Prostate gland (tissue), 2 donors: ENCODE measurements around the gene HSP90AB1. TPM values are rescaled to one million over a fixed set of nuclear protein-coding genes. Genes with fewer than 3 reads are reported as not detected.

Source experiments
- DNase-seq: peaks from one replicate; pipeline ENCODE4 v3.0.0-alpha.2; 2019; ENCODE audit warnings: low spot score
- H3K27ac ChIP-seq, 2 donors: fragments of 200-600 bp; sonication (generic); 2 replicates each; pipeline ENCODE4 v1.5.1; 2017 to 2019
- H3K27me3 ChIP-seq: fragments of 200-600 bp; sonication (generic); replicated peaks from 2 replicates; pipeline ENCODE4 v1.5.1; 2019; ENCODE audit not compliant: insufficient read depth
- H3K36me3 ChIP-seq, 2 donors: fragments of 200-600 bp; sonication (generic); 1 replicate in 1 of 2; 2 replicates in 1 of 2; pipeline versions ENCODE4 v1.5.1 to v1.8.1; 2017 to 2019
- H3K4me1 ChIP-seq: fragments of 200-600 bp; sonication (generic); replicated peaks from 2 replicates; pipeline ENCODE4 v1.5.1; 2019
- H3K4me3 ChIP-seq, 2 donors: fragments of 200-600 bp; sonication (generic); 2 replicates each; pipeline ENCODE4 v1.5.1; 2017 to 2019
- H3K9me3 ChIP-seq: fragments of 200-600 bp; sonication (generic); 2 replicates; pipeline ENCODE4 v1.5.1; 2017
- CTCF ChIP-seq, 4 experiments: fragments of 200-600 bp in 2 of 4; fragments of 450-650 bp in 2 of 4; sonication (generic) in 2 of 4; IDR thresholded peaks; 1 replicate in 3 of 4; 2 replicates in 1 of 4; pipeline ENCODE4 v1.5.1; 2016 to 2019; ENCODE audit warnings: antibody characterized with exemption in 4 of 4, mild to moderate bottlenecking in 2 of 4, moderate library complexity in 2 of 4
- POLR2A ChIP-seq: fragments of 450-650 bp; IDR thresholded peaks from one replicate; pipeline ENCODE4 v1.6.1; 2016; ENCODE audit warnings: antibody characterized with exemption, mild to moderate bottlenecking
- POLR2AphosphoS5 ChIP-seq: sonication (generic); formaldehyde crosslinking; IDR thresholded peaks from one replicate; pipeline ENCODE4 v1.6.1; 2017; ENCODE audit warnings: antibody characterized with exemption
- WGBS: methylation state at CpG from one replicate; pipeline ENCODE4 v1.1.5; 2018; 5-methylcytosine and 5-hydroxymethylcytosine counted together
- intact Hi-C: fragments of 100-400 bp; cut with DNase I; formaldehyde crosslinking; loops from one replicate; pipeline ENCODE4 v1.14.2; 2022
- total RNA-seq, 2 donors: library from RNA; depleted of rRNA; stranded (reverse); fragments of >200 nt; gene quantifications; one replicate each; pipeline ENCODE4 v1.1.0, GENCODE V29; 2016

Gene HSP90AB1
- total RNA-seq: 100 to 1,000 TPM; 650 to 805 TPM

- Histone ChIP-seq H3K4me1 (peaks cover 7% of the 10 kb centered on the region), H3K27ac (peak within 1 kb of the TSS; percentile 98 to 100), H3K36me3 (peaks cover 11 to 17% of the 10 kb centered on the region in 2 donors), H3K27me3 (no peaks in the 10 kb centered on the region), H3K9me3 (no peaks in the 10 kb centered on the region), H3K4me3 (peak within 1 kb of the TSS; percentile 98)
- TF ChIP-seq CTCF (IDR thresholded peaks at IDR 0.05) (peak in 1 of 4 experiments; percentile 4), POLR2AphosphoS5 (peak; percentile 98), POLR2A (peak; percentile 86)
- WGBS: under 1% methylated on average over 34 of the region's 34 CpGs
- peak; percentile 98 for DNase-seq
- intact Hi-C loops: no loop called here
Measured at GRCh38 chr6:44246663-44247337, at the start of gene HSP90AB1. TSS of gene HSP90AB1 (plus strand) at chr6:44247101. CDS start at chr6:44248630, 1,529 bp downstream.

GRCh38 chr6:44198684-44199083 lies 48.2 kb upstream of the HSP90AB1 start:
- intact Hi-C loops: no loop called here
- DNase-seq: no peak
- TF ChIP-seq POLR2AphosphoS5 (no peak), CTCF (IDR thresholded peaks at IDR 0.05) (no peak), POLR2A (no peak)
- H3K36me3 ChIP-seq: no peaks in the 10 kb centered on the region
- 88% methylated on average over 3 of the region's 3 CpGs for WGBS
- H3K27ac ChIP-seq: no peak overlapping the region
- H3K9me3 ChIP-seq: no peaks in the 10 kb centered on the region
- H3K27me3 ChIP-seq: no peaks in the 10 kb centered on the region
- H3K4me3 ChIP-seq: no peak overlapping the region
- H3K4me1 ChIP-seq: no peaks in the 10 kb centered on the region

- H3K4me1 ChIP-seq: no peaks in the 10 kb centered on the region
- H3K27ac ChIP-seq: no peak overlapping the region
- no peaks in the 10 kb centered on the region for H3K27me3 ChIP-seq
- intact Hi-C loops: no loop called here
- no peak for DNase-seq
- no peak overlapping the region for H3K4me3 ChIP-seq
- TF ChIP-seq POLR2A (no peak), POLR2AphosphoS5 (no peak), CTCF (IDR thresholded peaks at IDR 0.05) (no peak)
- no peaks in the 10 kb centered on the region for H3K9me3 ChIP-seq
- no peaks in the 10 kb centered on the region for H3K36me3 ChIP-seq
- WGBS: 96% methylated on average over 4 of the region's 4 CpGs
Measured at GRCh38 chr6:44199883-44200282, 47.0 kb upstream of the HSP90AB1 start.

GRCh38 chr6:44201200-44201599 lies 45.7 kb upstream of the HSP90AB1 start:
- intact Hi-C loops: no loop called here
- DNase-seq: no peak
- H3K27ac ChIP-seq: peak overlapping the region; percentile 31 to 68
- no peak overlapping the region for H3K4me3 ChIP-seq
- H3K36me3 ChIP-seq: no peaks in the 10 kb centered on the region
- H3K9me3 ChIP-seq: no peaks in the 10 kb centered on the region
- 34% methylated on average over 3 of the region's 3 CpGs for WGBS
- H3K27me3 ChIP-seq: no peaks in the 10 kb centered on the region
- TF ChIP-seq POLR2A (peak; percentile 16), POLR2AphosphoS5 (no peak)
- no peaks in the 10 kb centered on the region for H3K4me1 ChIP-seq

GRCh38 chr6:44201638-44202303 lies 45.1 kb upstream of the HSP90AB1 start:
- Histone ChIP-seq H3K9me3 (no peaks in the 10 kb centered on the region), H3K27ac (peak overlapping the region; percentile 31 to 68), H3K4me3 (no peak overlapping the region), H3K36me3 (no peaks in the 10 kb centered on the region), H3K27me3 (no peaks in the 10 kb centered on the region), H3K4me1 (no peaks in the 10 kb centered on the region)
- peak; percentile 73 for DNase-seq
- intact Hi-C loops: no loop called here
- 62% methylated on average over 10 of the region's 11 CpGs for WGBS
- no peak for TF ChIP-seq CTCF (IDR thresholded peaks at IDR 0.05)
- TF ChIP-seq POLR2A: peak; percentile 29
- TF ChIP-seq POLR2AphosphoS5: peak; percentile 53
